ENCODE data around the gene GGA1. TPM values are rescaled to one million over a fixed set of nuclear protein-coding genes. Genes with fewer than 3 reads are reported as not detected.
A peak's percentile ranks its signal among the peaks of the same experiment; 100 is the strongest.

GGA1 gene
- total RNA-seq, 2 donors from 2014 or later = 70.5 to 86.8 TPM

- no peaks in the 10 kb centered on the region for H3K36me3 Mint-ChIP-seq (ENCODE audit: low read depth)
- no peak for ATAC-seq
- H3K4me1 Mint-ChIP-seq = peaks cover 56% of the 10 kb centered on the region
- no peak for DNase-seq
- H3K9me3 ChIP-seq (ENCODE audit: control insufficient read depth, low read length, poor library complexity, severe bottlenecking) = no peaks in the 10 kb centered on the region
- no peaks in the 10 kb centered on the region for H3K27me3 Mint-ChIP-seq
- peak overlapping the region; percentile 95 for H3K27ac Mint-ChIP-seq
- H3K4me3 Mint-ChIP-seq = peak overlapping the region; percentile 56
These were observed 23.8 kb downstream of the GGA1 start for GRCh38 chr22:37632174-37633088.

- no peaks in the 10 kb centered on the region for H3K36me3 Mint-ChIP-seq (ENCODE audit: low read depth)
- H3K27ac Mint-ChIP-seq = peak overlapping the region; percentile 95
- no peaks in the 10 kb centered on the region for H3K27me3 Mint-ChIP-seq
- peak overlapping the region; percentile 79 for H3K4me3 Mint-ChIP-seq
- no peaks in the 10 kb centered on the region for H3K9me3 ChIP-seq (ENCODE audit: control insufficient read depth, low read length, poor library complexity, severe bottlenecking)
- H3K4me1 Mint-ChIP-seq = peaks cover 59% of the 10 kb centered on the region
- DNase-seq (peak in 1 of 3 donors; percentile 35), ATAC-seq (peak; percentile 62)
These were observed 24.5 kb downstream of the GGA1 start for GRCh38 chr22:37633089-37633624.

GRCh38 chr22:37633625-37634416 is 25.2 kb downstream of the GGA1 start:
- peak overlapping the region; percentile 95 for H3K27ac Mint-ChIP-seq
- H3K4me3 Mint-ChIP-seq = peak overlapping the region; percentile 87
- H3K4me1 Mint-ChIP-seq = peaks cover 59% of the 10 kb centered on the region
- DNase-seq = peak; percentile 35 to 43 (median 42)
- no peaks in the 10 kb centered on the region for H3K27me3 Mint-ChIP-seq
- no peaks in the 10 kb centered on the region for H3K9me3 ChIP-seq (ENCODE audit: control insufficient read depth, low read length, poor library complexity, severe bottlenecking)
- H3K36me3 Mint-ChIP-seq (ENCODE audit: low read depth) = no peaks in the 10 kb centered on the region
- peak; percentile 73 for ATAC-seq

GRCh38 chr22:37634417-37634924 is 25.8 kb downstream of the GGA1 start:
- no peak for DNase-seq
- Mint-ChIP-seq H3K36me3 (ENCODE audit: low read depth) (no peaks in the 10 kb centered on the region), H3K4me3 (peak overlapping the region; percentile 87), H3K4me1 (peaks cover 55% of the 10 kb centered on the region), H3K27me3 (no peaks in the 10 kb centered on the region), H3K27ac (peak overlapping the region; percentile 95)
- no peaks in the 10 kb centered on the region for H3K9me3 ChIP-seq (ENCODE audit: control insufficient read depth, low read length, poor library complexity, severe bottlenecking)
- ATAC-seq = no peak

DNA sequence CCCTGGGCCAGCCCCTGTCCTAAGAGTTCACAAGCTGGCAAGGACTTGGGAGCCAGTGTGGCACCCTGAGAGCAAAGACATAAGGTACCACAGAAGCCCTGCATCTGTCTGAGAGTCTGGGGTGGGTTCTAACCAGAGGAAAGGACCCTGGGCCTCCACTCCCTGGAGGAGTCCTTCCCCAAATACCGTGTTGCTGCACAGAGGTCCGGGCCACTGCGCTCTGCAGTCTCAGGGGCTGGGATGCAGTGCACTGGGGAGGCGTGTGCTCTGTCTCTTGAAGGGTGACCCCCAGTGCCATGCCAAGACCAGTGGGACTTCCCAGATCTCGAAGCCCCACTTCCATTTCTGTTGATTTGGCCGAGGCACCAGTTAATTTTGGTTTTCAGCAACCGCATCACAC is 26.5 kb downstream of the GGA1 start:
- no peaks in the 10 kb centered on the region for H3K9me3 ChIP-seq (ENCODE audit: control insufficient read depth, low read length, poor library complexity, severe bottlenecking)
- peak overlapping the region; percentile 95 for H3K27ac Mint-ChIP-seq
- H3K27me3 Mint-ChIP-seq = no peaks in the 10 kb centered on the region
- H3K4me1 Mint-ChIP-seq = peaks cover 55% of the 10 kb centered on the region
- ATAC-seq (no peak), DNase-seq (no peak)
- peaks cover under 1% of the 10 kb centered on the region for H3K36me3 Mint-ChIP-seq (ENCODE audit: low read depth)
- H3K4me3 Mint-ChIP-seq = peak overlapping the region; percentile 87

DNA sequence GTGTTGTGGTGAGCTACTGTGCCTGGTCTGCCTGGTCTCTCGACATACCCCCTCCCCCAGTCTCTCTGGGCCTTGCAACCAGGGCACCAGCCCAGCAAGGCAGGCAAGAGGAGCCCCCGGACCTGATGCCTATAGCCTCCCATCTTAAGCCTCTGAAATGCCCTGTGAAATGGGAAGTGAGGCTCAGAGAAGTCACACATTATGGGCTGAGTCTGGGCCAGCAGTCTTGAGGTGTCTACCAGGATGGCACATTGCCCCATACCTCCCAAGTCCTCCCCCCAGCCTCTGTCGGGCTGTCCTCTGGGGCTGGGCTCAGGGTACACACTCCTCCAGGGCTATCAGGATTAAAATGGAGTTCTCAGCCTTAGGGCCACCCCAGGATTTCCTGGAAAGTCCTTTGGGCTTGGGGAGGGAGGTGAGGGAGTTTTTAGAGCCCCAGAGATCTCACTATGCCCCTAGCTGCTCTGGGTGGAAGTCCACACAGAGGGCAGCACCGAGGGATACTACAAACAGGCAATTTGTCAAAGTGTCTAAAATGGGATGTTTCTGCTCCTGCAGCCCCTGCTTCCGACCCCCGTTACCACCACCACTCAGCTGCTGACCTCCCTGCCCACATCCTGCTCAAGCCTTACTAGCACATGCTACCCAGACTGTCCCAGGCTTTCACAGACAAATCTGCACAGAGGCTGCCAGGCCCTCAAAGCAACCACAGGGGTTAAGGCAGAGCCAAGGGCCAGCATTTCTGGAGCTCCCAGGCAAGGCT is 27.7 kb downstream of the GGA1 start:
- Mint-ChIP-seq H3K27ac (peak overlapping the region; percentile 90), H3K36me3 (ENCODE audit: low read depth) (peaks cover 2% of the 10 kb centered on the region), H3K27me3 (no peaks in the 10 kb centered on the region), H3K4me3 (peak overlapping the region; percentile 66), H3K4me1 (peaks cover 54% of the 10 kb centered on the region)
- H3K9me3 ChIP-seq (ENCODE audit: control insufficient read depth, low read length, poor library complexity, severe bottlenecking) = no peaks in the 10 kb centered on the region
- DNase-seq (no peak), ATAC-seq (no peak)

GRCh38 chr22:37636949-37637273 is 28.3 kb downstream of the GGA1 start:
- Mint-ChIP-seq H3K27ac (peak overlapping the region; percentile 90), H3K36me3 (ENCODE audit: low read depth) (peaks cover 2% of the 10 kb centered on the region), H3K4me3 (peak overlapping the region; percentile 66), H3K27me3 (no peaks in the 10 kb centered on the region), H3K4me1 (peaks cover 53% of the 10 kb centered on the region)
- H3K9me3 ChIP-seq (ENCODE audit: control insufficient read depth, low read length, poor library complexity, severe bottlenecking) = no peaks in the 10 kb centered on the region
- DNase-seq = no peak
- ATAC-seq = no peak

- Mint-ChIP-seq H3K4me3 (peak overlapping the region; percentile 99), H3K27me3 (no peaks in the 10 kb centered on the region), H3K27ac (peak overlapping the region; percentile 90), H3K4me1 (peaks cover 54% of the 10 kb centered on the region), H3K36me3 (ENCODE audit: low read depth) (peaks cover 7% of the 10 kb centered on the region)
- DNase-seq (no peak), ATAC-seq (peak; percentile 30)
- no peaks in the 10 kb centered on the region for H3K9me3 ChIP-seq (ENCODE audit: control insufficient read depth, low read length, poor library complexity, severe bottlenecking)
These were observed 29.9 kb downstream of the GGA1 start for GRCh38 chr22:37638391-37639069.

GRCh38 chr22:37639070-37639760 is 30.6 kb downstream of the GGA1 start, which contains the start of gene SH3BP1:
Gene SH3BP1, plus strand, starts transcription at chr22:37639669. Its CDS starts 119 bp downstream, at chr22:37639788.
- Mint-ChIP-seq H3K27ac (peak within 1 kb of the TSS; percentile 90), H3K36me3 (ENCODE audit: low read depth) (peaks cover 8% of the 10 kb centered on the region), H3K4me3 (peak within 1 kb of the TSS; percentile 99), H3K27me3 (no peaks in the 10 kb centered on the region), H3K4me1 (peaks cover 52% of the 10 kb centered on the region)
- DNase-seq (peak in 2 of 3 donors; percentile 57), ATAC-seq (peak; percentile 43)
- no peaks in the 10 kb centered on the region for H3K9me3 ChIP-seq (ENCODE audit: control insufficient read depth, low read length, poor library complexity, severe bottlenecking)

GRCh38 chr22:37639771-37640590 is 31.3 kb downstream of the GGA1 start:
- Mint-ChIP-seq H3K27ac (peak overlapping the region; percentile 87), H3K4me3 (peak overlapping the region; percentile 99), H3K27me3 (no peaks in the 10 kb centered on the region), H3K36me3 (ENCODE audit: low read depth) (peaks cover 8% of the 10 kb centered on the region), H3K4me1 (peaks cover 49% of the 10 kb centered on the region)
- no peaks in the 10 kb centered on the region for H3K9me3 ChIP-seq (ENCODE audit: control insufficient read depth, low read length, poor library complexity, severe bottlenecking)
- no peak for DNase-seq
- ATAC-seq = peak; percentile 29

Data from T-helper 17 cell (primary cell).